Activated CD4-positive, alpha-beta T cell treated with anti-CD3 and anti-CD28 coated beads, Interleukin-2, amount 50 U/mL, for 4 hours (primary cell): ENCODE measurements around the gene SEMA4C.

ENCODE experiments used
- DNase-seq, 2 experiments: peaks; one replicate each; pipeline ENCODE4 v3.0.0-alpha.2; 2020

SEMA4C gene

DNA sequence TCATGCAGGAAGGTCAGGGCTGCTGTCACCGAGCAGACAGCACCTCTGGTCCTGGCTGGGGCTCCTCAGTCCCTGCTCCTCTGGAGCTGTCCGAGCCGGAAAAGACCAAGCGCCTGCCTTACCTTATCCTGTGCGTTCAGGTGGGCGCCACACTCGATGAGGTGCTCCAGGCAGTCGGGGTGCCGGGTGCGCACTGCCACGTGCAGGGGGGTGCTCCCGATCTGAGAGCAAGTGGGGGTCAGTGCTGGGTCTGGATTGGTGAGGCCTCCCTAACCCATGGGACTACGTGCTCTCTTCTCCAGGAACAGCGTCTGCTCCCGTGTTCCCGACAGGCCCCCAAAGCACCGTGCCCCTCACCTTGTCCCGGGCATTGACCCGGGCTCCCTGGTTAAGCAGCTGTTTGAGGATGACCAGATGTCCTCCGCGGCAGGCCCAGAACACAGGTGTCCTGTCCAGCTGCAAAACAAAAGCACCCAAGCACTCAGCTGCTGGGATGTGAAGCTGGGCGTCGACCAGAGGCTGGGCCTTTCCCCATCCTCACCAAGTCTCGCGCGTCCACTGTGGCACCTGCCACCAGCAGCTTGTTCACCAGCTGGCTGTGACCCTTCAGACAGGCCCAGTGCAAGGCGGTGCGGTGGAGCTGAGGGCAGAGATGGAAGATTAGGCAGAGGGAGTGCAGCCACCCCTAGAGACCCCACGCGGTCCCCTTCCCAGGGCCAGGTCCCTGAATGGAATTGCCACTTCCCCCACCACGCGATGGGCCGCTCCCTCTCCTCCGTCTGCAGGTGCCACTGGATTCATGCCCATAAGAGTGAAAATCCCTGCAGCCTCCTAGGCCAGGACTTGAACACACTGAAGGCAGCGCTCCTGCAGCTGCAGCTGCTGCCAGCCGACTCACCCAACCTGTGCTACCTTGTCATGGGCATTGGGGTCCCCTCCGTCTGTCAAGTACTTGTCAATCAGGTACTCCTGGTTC, 29.7 kb downstream of the SEMA4C start:
- no peak for DNase-seq

DNA sequence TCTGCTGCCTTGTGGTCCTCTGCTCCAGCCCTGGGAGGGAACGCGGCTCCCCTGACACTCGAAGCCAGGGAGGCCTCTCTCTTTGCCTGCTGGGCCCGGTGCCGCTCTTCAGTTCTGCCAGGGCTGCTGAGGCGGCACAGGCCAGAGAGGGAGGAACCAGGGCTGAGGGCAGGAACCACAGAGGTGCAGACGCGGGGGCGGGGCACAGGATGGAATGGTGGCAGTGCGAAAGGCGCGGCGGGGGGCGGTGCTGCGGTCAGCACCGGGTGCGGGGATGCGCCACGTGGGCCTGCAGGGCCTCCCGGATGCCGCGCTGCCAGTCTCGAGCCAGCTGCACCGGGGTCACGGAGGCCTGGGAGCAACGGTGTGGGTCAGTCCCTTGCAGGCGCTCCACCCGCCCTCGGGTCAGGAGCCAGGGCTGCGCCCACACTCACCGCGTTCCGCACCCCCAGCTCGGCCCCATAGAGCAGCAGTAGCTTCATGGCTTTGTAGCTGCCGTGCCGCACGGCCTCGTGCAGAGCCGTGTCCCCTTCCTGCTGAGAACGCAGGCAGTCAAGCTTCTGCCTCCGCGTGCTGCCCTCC, 30.5 kb downstream of the SEMA4C start:
- DNase-seq, result peak; percentile 70 to 72

DNA sequence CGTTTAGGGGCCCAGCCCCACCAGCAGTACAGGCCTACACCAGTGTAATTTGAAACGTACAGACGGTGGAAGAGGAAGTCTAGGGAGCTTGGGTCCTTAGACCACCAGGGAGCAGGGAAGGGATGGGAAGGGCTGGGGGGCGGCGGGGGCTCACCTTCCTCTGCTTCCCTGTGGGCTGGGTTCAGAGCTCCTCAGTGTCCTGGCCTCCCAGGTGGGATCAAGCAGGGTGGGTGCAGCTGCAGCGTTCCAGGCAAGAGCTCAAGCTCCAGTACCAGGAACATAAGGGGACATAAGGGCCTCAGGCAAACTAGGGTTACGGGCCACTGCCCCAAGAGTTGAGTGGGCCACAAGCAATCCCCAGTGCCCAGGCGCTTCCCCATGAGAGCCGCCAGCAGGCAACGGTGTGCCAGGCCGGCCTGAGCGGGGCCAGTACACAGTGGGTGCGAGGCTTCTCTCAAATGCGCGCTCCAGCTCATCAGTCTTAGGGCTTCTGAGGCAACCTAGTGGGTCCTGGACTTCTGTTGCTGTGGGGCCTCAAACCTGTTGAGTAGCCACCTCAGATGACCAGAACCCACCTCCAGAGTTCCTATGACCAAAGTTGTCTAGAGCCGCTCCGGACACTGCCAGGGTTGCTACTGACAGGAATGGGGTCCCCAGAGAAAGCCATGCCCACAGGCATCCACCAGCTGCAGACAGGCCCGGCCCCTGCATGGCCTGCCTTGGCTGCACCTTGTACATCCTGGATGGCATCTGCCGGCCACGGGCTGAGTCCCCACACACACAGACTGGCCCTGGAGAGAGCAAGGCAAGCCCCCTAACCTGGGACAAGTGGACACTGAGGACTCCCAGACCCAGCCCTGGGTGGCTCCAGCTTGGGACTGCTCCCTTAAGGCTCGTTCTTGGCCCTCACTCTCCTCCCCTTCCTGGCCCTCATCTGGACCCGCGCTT, 31.3 kb downstream of the SEMA4C start:
- no peak for DNase-seq

DNA sequence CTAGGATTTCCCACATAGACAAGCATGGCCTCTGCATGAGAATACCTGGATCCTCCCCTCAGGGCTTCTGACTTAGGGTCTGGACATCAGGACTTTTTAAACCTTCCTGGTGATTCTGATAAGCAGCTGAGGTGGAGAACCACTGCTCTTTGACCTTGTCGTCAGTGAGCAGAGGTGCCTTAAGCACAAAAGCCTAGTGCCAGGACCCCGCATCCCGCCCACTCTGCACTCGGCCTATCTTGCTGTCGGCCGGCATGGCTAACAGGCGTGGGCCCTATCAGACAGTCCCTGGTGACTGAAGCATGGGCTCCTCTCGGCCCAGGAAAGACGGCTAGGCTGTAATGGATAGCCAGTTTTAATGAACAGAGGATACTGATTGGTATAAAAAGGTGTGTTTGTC, 32.3 kb downstream of the SEMA4C start:
- no peak for DNase-seq

DNA sequence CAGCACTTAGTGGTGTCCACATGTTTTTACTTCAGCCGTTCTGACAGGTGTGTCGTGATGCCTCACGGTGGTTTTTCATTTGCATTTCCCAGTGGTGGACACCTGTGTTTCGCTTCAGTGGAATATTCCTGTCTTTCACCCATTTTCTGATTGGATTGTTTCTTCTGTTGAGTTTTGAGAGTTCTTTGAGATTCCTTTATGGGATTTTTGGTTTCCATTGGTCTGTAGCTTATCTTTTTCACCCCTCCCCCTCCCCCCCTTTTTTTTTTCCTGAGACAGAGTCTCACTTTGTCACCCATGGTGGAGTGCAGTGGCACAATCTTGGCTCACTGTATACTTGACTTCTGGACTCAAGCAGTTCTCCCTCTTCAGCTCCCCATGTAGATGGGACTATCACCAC, 34.0 kb downstream of the SEMA4C start:
- no peak for DNase-seq

DNA sequence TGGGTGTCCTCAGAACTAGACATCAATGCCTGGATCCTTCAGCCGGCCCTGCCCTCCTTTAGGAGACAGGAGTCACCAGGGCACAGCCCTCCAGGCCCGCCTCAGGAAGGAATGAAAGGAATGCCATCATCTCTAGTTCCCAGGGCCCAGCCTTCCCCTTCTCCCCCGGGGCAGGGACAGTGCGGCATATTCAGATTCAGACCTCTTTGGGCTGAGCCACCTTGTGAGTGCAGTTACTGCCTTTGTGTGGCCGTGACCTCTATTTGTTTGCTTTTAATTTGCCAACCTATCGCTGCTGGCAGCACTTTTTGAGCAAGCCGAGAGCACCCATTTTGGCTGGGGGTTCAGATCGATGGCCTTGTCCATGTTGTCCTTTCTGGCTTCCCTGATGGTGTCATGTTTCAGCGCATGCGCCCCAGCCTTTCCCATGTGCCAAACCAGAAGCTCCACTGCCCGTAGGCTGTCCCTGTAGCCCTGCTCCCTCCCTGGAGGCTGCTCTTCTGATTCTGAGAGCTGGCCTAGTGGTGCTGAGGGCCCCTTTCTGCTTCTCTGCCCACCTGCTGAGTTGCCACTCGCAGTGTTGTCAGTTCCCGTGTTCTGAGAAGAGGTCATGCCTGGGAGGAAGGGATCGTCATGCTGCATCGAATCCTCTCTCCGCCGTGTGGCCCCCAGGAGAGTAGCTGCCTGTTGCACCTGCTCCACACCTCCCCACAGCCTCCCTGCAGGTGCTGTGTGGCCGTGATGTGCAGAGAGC, 36.9 kb downstream of the SEMA4C start:
- DNase-seq, result no peak

DNA sequence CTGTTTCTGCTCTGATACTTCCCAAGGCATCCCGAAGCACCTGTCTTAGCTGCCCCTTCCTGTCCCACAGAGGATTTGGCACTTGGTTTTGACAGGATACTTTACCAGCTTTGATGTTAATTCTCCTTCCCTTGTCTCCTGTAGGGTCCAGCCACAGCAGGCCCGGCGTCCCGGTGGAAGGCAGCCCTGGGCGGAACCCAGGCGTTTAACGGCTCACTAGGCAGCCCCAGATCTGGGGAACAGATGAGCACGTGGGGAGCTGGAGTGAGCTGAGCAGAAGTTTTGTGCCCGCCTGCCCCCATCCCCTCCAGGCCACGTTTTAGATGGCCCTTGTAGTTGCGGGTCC, 37.5 kb downstream of the SEMA4C start:
- DNase-seq, result no peak

DNA sequence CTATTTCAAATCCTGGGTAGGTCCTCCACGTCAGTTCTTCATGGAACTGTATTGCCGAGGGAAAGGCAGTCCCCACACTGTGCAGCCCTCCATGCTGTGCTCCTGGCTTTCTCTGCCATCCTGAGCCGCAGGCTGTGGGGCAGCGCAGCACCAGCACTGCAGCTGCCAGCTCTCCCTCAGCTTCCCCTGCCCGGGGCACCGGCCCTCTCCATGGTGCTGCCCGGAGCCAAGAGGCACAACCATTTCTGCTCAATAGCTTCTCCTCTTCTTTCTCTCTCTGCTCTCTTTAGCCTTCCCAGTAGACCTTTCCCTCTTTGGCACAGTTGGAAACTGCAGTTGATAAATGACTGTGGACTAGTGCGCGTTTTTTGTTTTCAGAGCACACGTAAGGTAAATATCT, 38.2 kb downstream of the SEMA4C start:
- no peak for DNase-seq

DNA sequence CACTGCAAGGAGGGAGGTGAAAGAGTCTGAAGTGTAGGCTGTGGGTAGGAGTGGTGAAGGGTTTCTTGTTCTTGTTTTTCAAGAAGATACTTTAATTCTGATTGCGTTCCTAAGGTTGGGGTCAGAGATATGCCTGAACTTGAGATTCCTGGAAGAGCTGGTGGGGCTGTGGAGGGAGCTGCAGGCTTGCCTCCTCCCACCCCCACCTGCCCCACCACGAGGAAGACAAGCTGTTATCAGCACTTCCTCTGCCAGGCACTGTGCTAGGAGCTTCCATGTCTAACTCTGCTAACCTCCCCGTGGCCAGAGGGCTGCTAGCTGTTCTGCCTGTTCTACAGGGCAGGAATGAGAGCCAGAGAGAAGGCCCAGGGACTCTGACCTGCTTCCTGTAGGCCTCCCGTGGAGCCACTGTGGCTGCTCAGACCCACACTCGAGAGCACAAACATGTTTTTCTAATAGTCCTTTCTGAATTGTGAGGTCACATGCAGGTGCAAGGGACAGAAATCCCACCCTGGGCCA, 39.8 kb downstream of the SEMA4C start:
- DNase-seq, result no peak

DNA sequence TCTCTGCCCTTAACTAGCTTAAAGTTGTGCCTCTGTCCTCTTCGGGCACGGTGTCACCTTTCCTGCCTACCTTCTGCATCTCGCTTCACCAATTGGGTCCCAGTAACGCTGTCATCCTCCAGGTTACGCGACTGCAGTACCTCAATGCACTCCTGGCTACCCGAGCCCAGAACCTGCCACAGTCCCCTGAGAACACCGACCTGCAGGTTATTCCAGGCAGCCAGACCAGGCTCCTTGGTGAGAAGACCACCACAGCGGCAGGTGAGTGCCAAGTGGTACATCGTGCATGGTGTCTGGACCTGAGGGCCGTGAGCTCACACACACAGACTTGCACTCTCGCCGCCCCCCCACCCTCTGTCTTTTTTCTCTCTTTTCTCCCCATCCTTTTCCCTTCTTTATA, 41.0 kb downstream of the SEMA4C start:
- DNase-seq, result no peak

DNA sequence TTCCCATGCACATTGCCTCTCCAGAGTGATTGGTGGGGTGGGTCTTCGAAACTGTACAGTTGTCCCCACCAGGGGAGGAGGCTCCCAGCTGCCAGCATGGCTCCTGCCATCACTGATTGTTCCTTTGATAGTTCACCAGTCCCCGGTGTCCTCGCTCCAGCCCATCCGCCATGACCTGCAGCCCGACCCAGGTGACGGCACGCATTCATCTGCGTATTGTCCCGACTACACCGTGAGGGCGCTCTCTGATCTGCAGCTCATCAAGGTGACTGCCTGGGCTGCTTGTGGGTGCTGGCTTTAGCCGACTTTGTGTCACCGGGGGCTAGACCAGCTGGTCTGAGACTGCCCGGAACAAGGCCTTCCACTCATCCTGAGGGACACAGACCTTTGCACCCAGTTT, 41.4 kb downstream of the SEMA4C start:
- no peak for DNase-seq

DNA sequence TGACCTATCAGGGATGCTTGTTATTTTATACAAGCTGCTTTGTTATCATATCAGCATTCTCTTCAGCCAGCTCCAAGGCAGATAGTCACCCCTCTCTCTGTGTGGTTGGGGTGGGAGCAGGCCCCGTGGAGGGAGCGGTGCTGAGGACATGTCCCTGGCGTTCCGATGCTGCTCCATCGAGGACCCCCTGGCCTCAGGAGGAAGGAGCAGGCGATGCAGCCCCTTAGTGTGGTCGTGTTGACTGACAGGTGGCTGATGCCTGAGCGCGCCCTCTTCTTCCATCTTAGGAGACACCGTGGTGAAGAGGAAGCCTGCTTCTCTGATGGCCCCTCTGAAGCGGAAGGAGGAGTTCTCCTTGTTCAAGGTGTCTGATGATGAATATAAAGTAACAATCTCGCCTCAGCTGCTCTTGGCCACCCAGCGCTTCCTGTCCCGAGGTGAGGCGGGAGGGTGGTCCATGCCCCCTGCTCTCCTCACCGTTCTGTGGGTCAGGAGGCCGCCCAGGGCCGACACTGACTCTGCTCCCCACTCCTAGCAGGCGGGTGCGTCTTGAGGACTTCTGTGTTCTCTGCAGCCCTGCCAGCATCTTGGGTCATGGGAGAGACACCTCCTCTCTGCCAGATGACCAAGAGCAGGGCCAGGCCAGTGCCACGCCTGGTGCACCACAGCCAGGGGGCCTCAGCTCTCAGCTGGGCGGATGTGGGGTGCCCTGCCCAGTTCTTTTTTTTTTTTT, 43.2 kb downstream of the SEMA4C start:
- no peak for DNase-seq

DNA sequence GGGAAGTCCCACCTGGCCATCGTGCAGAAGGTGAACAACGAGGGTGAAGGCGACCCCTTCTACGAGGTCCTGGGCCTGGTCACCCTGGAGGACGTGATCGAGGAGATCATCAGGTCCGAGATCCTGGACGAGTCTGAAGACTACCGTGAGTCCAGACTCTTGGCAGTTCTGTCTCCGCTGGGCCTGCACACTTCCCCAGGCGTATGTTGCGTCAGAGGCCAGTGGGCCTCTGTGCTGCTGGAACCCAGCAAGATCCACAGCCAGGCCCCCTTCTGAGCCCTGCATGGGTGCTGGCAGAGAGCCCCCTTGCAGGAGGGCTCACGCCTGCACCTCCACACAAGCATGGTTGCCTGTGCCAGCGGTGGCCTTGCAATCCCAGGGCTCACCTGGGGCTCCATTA, 44.8 kb downstream of the SEMA4C start:
- no peak for DNase-seq

DNA sequence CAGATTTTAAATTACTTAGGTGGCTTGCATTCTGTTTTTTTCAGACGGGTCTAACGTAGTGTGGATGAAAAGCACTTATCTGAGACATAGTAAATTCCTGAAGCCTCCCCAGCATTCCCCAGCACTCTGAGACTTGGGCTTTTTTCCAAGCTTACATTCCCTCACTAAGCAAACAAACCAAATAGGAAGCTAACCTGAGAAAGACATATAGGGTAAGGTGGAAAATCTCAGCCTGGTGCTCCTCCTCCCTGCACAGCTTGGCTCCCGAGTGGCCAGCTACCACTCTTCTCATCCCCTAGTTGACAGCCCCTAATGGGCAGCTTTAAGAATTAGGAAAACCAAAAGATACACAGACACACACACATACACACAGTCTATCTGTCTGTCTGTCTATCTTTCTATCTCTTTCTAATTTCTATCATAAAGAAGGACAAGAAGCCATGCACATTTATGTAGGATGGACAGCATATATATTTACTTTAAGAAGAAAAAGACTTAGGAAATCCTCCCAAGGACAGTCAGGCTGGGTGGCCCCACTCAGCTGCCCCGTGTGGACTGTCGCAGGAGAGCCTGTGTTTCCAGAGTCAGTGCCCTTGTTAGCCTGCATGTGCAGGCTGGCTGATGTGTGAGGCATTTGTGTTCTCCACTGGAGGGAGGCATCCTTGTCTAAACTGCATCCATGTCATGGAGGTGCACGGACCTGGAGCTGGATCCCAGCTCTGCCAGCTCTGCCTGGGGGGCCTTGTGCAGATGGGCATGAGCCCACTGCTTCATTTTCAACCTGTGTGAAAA, 45.6 kb downstream of the SEMA4C start:
- DNase-seq, result no peak

DNA sequence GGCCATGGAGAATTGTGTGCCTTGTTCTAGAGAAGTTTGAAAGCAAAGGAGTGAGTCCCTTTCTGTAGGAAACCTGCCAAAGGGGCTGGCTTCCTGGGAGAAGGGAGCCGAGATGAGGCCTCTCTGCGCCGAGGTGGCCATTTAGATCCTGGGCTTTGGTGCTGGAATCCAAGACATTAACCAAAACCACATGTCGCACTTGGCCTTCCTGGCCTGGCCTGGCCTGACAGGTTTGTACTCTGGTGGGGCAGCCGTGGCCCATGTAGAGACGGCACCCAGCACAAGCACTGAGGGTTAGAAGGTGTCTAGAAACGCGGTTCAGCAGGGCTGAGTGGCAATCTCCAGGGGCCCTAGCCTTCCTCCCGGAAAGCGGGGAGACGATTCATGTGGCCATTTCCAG, 46.7 kb downstream of the SEMA4C start:
- DNase-seq, result no peak

DNA sequence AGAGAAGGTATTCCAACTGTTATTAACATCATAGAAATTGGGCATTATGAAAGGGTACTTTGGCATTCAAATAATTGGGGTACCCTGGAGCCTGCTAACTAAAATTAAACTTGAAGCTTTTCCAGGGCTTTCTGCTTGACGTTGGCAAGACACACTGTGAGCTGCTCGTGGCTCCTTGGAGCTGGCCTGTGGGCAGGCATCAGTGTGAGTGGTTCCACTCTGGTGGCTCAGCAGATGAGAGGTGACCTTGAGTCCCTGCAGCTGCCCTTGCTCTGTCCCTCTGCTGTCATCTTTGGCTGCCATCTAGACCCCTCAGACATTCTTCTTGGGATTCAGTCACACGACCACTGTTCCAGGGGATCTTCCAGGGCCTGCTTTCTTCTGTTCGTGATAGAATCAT, 47.1 kb downstream of the SEMA4C start:
- no peak for DNase-seq

DNA sequence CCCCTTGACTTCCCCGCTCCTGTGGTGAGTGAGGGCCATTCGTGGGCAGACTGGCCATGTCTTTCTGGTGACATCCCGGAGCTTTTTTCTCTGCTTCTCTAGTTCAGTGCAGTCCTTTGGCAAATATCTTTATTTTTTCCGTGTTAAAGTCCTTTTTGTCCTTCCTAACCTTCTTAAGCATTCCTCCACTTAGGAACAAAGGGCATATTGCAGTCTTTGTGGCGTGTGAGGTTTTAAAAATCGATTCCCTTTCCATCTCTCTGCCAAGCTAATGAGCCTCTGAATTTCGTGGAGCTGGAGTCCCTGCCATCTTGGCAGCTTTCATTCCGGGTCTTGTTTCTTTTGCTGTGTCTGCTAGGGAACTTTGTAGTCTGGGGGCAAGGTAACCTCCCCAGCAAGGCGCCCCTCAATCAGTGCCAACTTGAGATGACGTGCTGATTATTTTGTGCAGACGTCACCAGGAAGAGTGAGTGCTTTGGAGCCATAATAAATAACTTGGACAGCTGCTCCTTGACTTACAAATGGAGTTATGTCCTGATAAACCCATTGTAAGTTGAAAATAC, 48.7 kb downstream of the SEMA4C start:
- no peak for DNase-seq

DNA sequence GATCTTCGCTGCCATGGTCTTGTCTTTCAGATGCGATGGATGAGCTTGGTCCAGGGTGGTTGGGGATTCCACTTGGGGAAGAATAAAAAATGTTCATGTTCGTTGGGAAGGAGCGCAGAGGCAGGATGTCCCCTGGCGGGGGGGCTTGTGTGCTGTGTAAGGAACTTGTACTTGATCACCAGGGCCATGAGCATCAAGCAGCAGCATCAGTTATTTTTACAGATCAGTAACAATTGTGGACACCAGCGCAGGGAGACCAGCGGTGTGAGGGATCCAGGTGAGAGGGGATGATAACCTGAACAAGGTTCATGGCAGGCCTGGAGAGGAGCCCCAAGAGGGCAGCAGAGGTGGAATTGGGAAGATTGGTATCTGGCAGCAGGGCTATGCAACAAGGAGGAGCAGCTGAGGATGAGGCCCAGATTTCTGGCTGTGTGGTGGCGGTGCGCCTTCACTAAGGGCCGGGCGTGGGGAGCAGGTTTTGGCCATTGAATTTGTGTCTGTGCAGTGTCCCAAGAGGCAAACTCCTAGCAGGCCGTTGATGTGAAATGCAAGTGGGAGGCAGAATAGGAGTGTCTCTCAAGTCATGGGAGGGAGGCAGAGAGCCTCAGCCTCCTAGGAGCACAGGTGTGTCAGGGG, 49.9 kb downstream of the SEMA4C start:
- no peak for DNase-seq

DNA sequence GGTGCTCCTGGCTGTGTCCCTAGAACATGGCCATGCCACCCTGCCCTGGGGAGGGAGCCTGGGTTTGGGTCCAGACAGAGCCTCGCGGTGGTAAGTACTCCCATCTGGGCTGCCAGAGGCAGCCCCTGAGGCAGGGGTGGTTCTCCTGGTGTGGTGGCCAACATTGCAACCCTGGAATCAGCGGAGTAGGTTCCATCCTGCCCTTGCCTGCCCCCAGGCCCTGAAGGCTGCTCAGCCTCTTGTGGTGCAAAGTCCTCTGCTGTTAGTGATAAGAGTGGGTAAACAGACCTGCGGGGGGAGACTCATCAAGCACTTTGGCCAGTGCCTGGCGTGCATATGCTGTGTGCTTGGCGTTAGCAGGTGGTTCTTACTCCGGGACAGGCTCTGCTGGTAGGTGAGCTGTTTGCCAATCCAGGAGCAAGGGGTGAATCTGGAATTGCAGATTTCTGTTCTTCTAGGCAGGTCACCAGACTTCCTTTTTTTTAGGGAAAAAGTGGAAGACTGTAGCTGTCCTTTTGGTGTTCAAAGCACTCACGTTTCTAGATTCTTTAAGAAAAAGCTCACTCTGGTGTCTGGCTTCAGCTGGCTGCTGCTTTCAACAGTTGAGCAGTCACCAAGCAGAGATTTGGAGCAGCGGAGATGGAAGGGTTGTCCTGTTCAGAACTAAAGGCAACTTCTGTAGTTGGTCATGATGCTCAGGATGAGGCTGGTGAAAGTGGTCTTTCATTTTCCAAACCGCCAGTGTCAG, 50.6 kb downstream of the SEMA4C start:
- DNase-seq, result no peak
